NK-92 (cell line): ENCODE data around the gene FSTL5.

Source experiments
- DNase-seq: peaks from one replicate; lab custom pipeline; 2025; ENCODE audit not compliant: unreplicated experiment; lab: John Stamatoyannopoulos, UW

The FSTL5 gene

GRCh38 chr4:161948026-161948770, 215.6 kb downstream of the FSTL5 start:
- DNase-seq = no peak

- DNase-seq = no peak
These were observed 226.2 kb downstream of the FSTL5 start for GRCh38 chr4:161937596-161937995.

GRCh38 chr4:161936625-161937550, 226.9 kb downstream of the FSTL5 start:
- DNase-seq = no peak

GRCh38 chr4:161931089-161931488, 232.7 kb downstream of the FSTL5 start:
- DNase-seq = no peak

- no peak for DNase-seq
These were observed 233.8 kb downstream of the FSTL5 start for GRCh38 chr4:161929956-161930355.

- DNase-seq = no peak
These were observed 237.6 kb downstream of the FSTL5 start for GRCh38 chr4:161926033-161926828.

- DNase-seq = no peak
These were observed 243.3 kb downstream of the FSTL5 start for GRCh38 chr4:161920304-161921052.

GRCh38 chr4:161919442-161920220, 244.2 kb downstream of the FSTL5 start:
- no peak for DNase-seq

GRCh38 chr4:161916035-161916434, 247.8 kb downstream of the FSTL5 start:
- DNase-seq = no peak

GRCh38 chr4:161907590-161907955, 256.2 kb downstream of the FSTL5 start:
- no peak for DNase-seq

- DNase-seq = no peak
These were observed 256.8 kb downstream of the FSTL5 start for GRCh38 chr4:161906836-161907589.

- DNase-seq = no peak
These were observed 263.7 kb downstream of the FSTL5 start for GRCh38 chr4:161900110-161900509.

GRCh38 chr4:161894493-161895167, 269.2 kb downstream of the FSTL5 start:
- DNase-seq = no peak

GRCh38 chr4:161894014-161894413, 269.8 kb downstream of the FSTL5 start:
- no peak for DNase-seq

- no peak for DNase-seq
These were observed 270.2 kb downstream of the FSTL5 start for GRCh38 chr4:161893566-161893965.

GRCh38 chr4:161892951-161893350, 270.8 kb downstream of the FSTL5 start:
- no peak for DNase-seq

- DNase-seq = no peak
These were observed 280.6 kb downstream of the FSTL5 start for GRCh38 chr4:161883157-161883556.

GRCh38 chr4:161881370-161881769, 282.4 kb downstream of the FSTL5 start:
- no peak for DNase-seq

- DNase-seq = no peak
These were observed 294.3 kb downstream of the FSTL5 start for GRCh38 chr4:161869511-161869910.
